Measurements from ENCODE around the gene FAM43A. TPM values are rescaled to one million over a fixed set of nuclear protein-coding genes. Genes with fewer than 3 reads are reported as not detected.
A peak's percentile ranks its signal among the peaks of the same experiment; 100 is the strongest.

The FAM43A gene
- total and polyA plus RNA-seq, 9 of the 15 experiments (the other 6 are each of a cell fraction or from before 2014, with no cell fraction given): 0.03 to 1.2 (median 0.21) TPM

GRCh38 chr3:194682694-194683310 lies 2.9 kb upstream of the FAM43A start (continued):
- TF ChIP-seq MAZ (CRISPR knock-in tag; conservative IDR thresholded peaks at IDR 0.05 in 1 of 2, IDR thresholded peaks at IDR 0.05 in 1 of 2) (0 out of 4 replicates have a peak, but pooled peaks of 1 of the 2 experiments have one; percentile 25), DIDO1 (tag; IDR thresholded peaks at IDR 0.05; ENCODE audit: low read depth) (no peak), FOSL1 (tag; conservative IDR thresholded peaks at IDR 0.05) (peak; percentile 92), ARID3A (IDR thresholded peaks at IDR 0.05; ENCODE audit: borderline replicate concordance, low read depth, low read length) (no peak), MED1 (CRISPR knock-in tag; IDR thresholded peaks at IDR 0.05; ENCODE audit: borderline replicate concordance) (no peak), SOX6 (IDR thresholded peaks at IDR 0.05) (no peak; the same call in 1 of the 2 replicates), NCOR1 (IDR thresholded peaks at IDR 0.05) (no peak), ZNF609 (CRISPR knock-in tag; IDR thresholded peaks at IDR 0.05; ENCODE audit: borderline replicate concordance) (no peak), ZNF398 (CRISPR knock-in tag; IDR thresholded peaks at IDR 0.05) (no peak), ETS1 (conservative IDR thresholded peaks at IDR 0.05; ENCODE audit: control insufficient read depth, low read depth, low read length) (no peak), CCAR2 (IDR thresholded peaks at IDR 0.05; ENCODE audit: low read depth, low read length) (no peak), ZNF561 (CRISPR knock-in tag; conservative IDR thresholded peaks at IDR 0.05) (no peak), CEBPZ (IDR thresholded peaks at IDR 0.05; ENCODE audit: borderline replicate concordance, low read depth, low read length) (no peak)

Measured in K562 (cell line).